CD8-positive, alpha-beta memory T cell (primary cell): Measurements from ENCODE around the gene DOCK3. TPM values are rescaled to one million over a fixed set of nuclear protein-coding genes. Genes with fewer than 3 reads are reported as not detected.

ENCODE experiments used
- CTCF ChIA-PET: fragments of 350-600 bp; sonication (Branson Sonifier 250); formaldehyde crosslinking; loops from one replicate; lab custom pipeline; 2021; ENCODE audit warnings: antibody characterized with exemption; lab: Charles Lee
- POLR2A ChIA-PET: fragments of 350-600 bp; sonication (Branson Sonifier 250); formaldehyde crosslinking; loops from one replicate; lab custom pipeline; 2021; ENCODE audit warnings: antibody characterized with exemption; lab: Charles Lee
- DNase-seq, 5 donors: peaks; one replicate each; pipeline versions ENCODE4 v3.0.0 to v3.0.0-alpha.2; 2020 to 2022; ENCODE audit warnings: mixed read lengths in 1 of 5
- H3K27ac ChIP-seq: one replicate; pipeline ENCODE4 v1.7.0; 2013; ENCODE audit warnings: low read depth, mild to moderate bottlenecking, low read length, moderate library complexity
- H3K27me3 ChIP-seq: 2 replicates; pipeline ENCODE4 v1.7.0; 2013; ENCODE audit warnings: low read length, mild to moderate bottlenecking; ENCODE audit not compliant: insufficient read depth, poor library complexity, severe bottlenecking
- H3K36me3 ChIP-seq: 2 replicates; pipeline ENCODE4 v1.7.0; 2013; ENCODE audit warnings: mild to moderate bottlenecking, low read length, moderate library complexity; ENCODE audit not compliant: insufficient read depth
- H3K4me1 ChIP-seq: 2 replicates; pipeline ENCODE4 v1.7.0; 2013; ENCODE audit warnings: mild to moderate bottlenecking, low read length, moderate library complexity; ENCODE audit not compliant: insufficient read depth
- H3K4me3 ChIP-seq: 2 replicates; pipeline ENCODE4 v1.7.0; 2013; ENCODE audit warnings: mild to moderate bottlenecking, low read length
- H3K9me3 ChIP-seq: 2 replicates; pipeline ENCODE4 v1.7.0; 2013; ENCODE audit warnings: mild to moderate bottlenecking, low read length
- H3K27ac Mint-ChIP-seq, 8 donors: one replicate each; pipeline ENCODE4 v1.8.0; 2020 to 2021; ENCODE audit warnings: mixed read lengths in 8 of 8, mild to moderate bottlenecking in 6 of 8, inconsistent platforms in 3 of 8, moderate library complexity in 3 of 8
- H3K27me3 Mint-ChIP-seq, 2 donors: one replicate each; pipeline ENCODE4 v1.8.0; 2020 to 2021; ENCODE audit warnings: mixed read lengths in 2 of 2, mild to moderate bottlenecking in 1 of 2, moderate library complexity in 1 of 2
- H3K36me3 Mint-ChIP-seq, 3 donors: one replicate each; pipeline ENCODE4 v1.8.0; 2020 to 2021; ENCODE audit warnings: mixed read lengths in 3 of 3, inconsistent platforms in 1 of 3, mild to moderate bottlenecking in 1 of 3
- H3K4me1 Mint-ChIP-seq, 3 donors: one replicate each; pipeline ENCODE4 v1.8.0; 2020 to 2021; ENCODE audit warnings: mixed read lengths in 3 of 3, inconsistent platforms in 1 of 3, mild to moderate bottlenecking in 1 of 3
- H3K4me3 Mint-ChIP-seq, 7 donors: one replicate each; pipeline ENCODE4 v1.8.0; 2020 to 2021; ENCODE audit warnings: mixed read lengths in 7 of 7, mild to moderate bottlenecking in 6 of 7, moderate library complexity in 4 of 7, inconsistent platforms in 2 of 7
- H3K9me3 Mint-ChIP-seq, 5 donors: one replicate each; pipeline ENCODE4 v1.8.0; 2020 to 2022; ENCODE audit warnings: mixed read lengths in 5 of 5, mild to moderate bottlenecking in 3 of 5, moderate library complexity in 2 of 5, inconsistent platforms in 1 of 5
- polyA plus RNA-seq: library from polyadenylated mRNA; unstranded; fragments of 300-500 nt; fragmentation: Illumina TruSeq; gene quantifications from one replicate; pipeline ENCODE4 v1.2.3, GENCODE V29; 2021
- total RNA-seq, 2 experiments: library from RNA; stranded (reverse); gene quantifications; one replicate each; pipeline ENCODE4 v1.2.3, GENCODE V29; 2021

The DOCK3 gene
- total and polyA plus RNA-seq, 3 experiments from 2014 or later = 0.16 to 2.1 (median 2.0) TPM

GRCh38 chr3:51337666-51338065 is 662.9 kb downstream of the DOCK3 start:
- no peak overlapping the region for H3K27ac ChIP-seq
- H3K27me3 Mint-ChIP-seq = no peaks in the 10 kb centered on the region
- H3K27me3 ChIP-seq = no peaks in the 10 kb centered on the region
- CTCF ChIA-PET = no interaction called here
- DNase-seq = no peak
- H3K9me3 Mint-ChIP-seq = no peaks in the 10 kb centered on the region
- no peaks in the 10 kb centered on the region for H3K4me1 Mint-ChIP-seq
- no peaks in the 10 kb centered on the region for H3K36me3 ChIP-seq
- no peak overlapping the region for H3K4me3 ChIP-seq
- H3K36me3 Mint-ChIP-seq = peaks cover 0 to 7% (median 2%) of the 10 kb centered on the region in 3 donors
- no peaks in the 10 kb centered on the region for H3K9me3 ChIP-seq
- H3K4me1 ChIP-seq = no peaks in the 10 kb centered on the region
- no peak overlapping the region for H3K27ac Mint-ChIP-seq
- no peak overlapping the region for H3K4me3 Mint-ChIP-seq
- POLR2A ChIA-PET = no interaction called here

- peaks cover 0 to 2% (median 0%) of the 10 kb centered on the region in 3 donors for H3K36me3 Mint-ChIP-seq
- H3K4me1 Mint-ChIP-seq = no peaks in the 10 kb centered on the region
- Histone ChIP-seq H3K27me3 (no peaks in the 10 kb centered on the region), H3K36me3 (no peaks in the 10 kb centered on the region), H3K27ac (no peak overlapping the region), H3K4me1 (no peaks in the 10 kb centered on the region), H3K9me3 (no peaks in the 10 kb centered on the region), H3K4me3 (no peak overlapping the region)
- ChIA-PET CTCF (no interaction called here), POLR2A (no interaction called here)
- no peak overlapping the region for H3K4me3 Mint-ChIP-seq
- H3K27ac Mint-ChIP-seq = no peak overlapping the region
- H3K27me3 Mint-ChIP-seq = no peaks in the 10 kb centered on the region
- H3K9me3 Mint-ChIP-seq = no peaks in the 10 kb centered on the region
- DNase-seq = no peak
Observed at GRCh38 chr3:51338632-51339031, 663.9 kb downstream of the DOCK3 start.

- H3K4me1 Mint-ChIP-seq = no peaks in the 10 kb centered on the region
Observed at GRCh38 chr3:51340013-51340829, 665.5 kb downstream of the DOCK3 start.

GRCh38 chr3:51340989-51341636 is 666.4 kb downstream of the DOCK3 start:
- CTCF ChIA-PET = no interaction called here
- H3K27ac Mint-ChIP-seq = no peak overlapping the region

More at GRCh38 chr3:51340013-51340829, 665.5 kb downstream of the DOCK3 start:
- no peak overlapping the region for H3K27ac ChIP-seq
- no peaks in the 10 kb centered on the region for H3K9me3 ChIP-seq
- ChIA-PET POLR2A (interaction anchor here (0.5 kb wide), 1 partner anchor 750 kb away, joined by 3 read pairs; no protein-coding TSS in a partner anchor), CTCF (no interaction called here)
- no peaks in the 10 kb centered on the region for H3K9me3 Mint-ChIP-seq
- H3K4me3 ChIP-seq = no peak overlapping the region
- peaks cover 0 to 4% of the 10 kb centered on the region in 2 donors for H3K27me3 Mint-ChIP-seq
- H3K36me3 ChIP-seq = no peaks in the 10 kb centered on the region
- H3K4me3 Mint-ChIP-seq = no peak overlapping the region
- DNase-seq = no peak
- H3K36me3 Mint-ChIP-seq = peaks cover 0 to 1% (median 0%) of the 10 kb centered on the region in 3 donors
- H3K4me1 ChIP-seq = no peaks in the 10 kb centered on the region
- H3K27me3 ChIP-seq = no peaks in the 10 kb centered on the region
- no peak overlapping the region for H3K27ac Mint-ChIP-seq

GRCh38 chr3:51343918-51344687 is 669.4 kb downstream of the DOCK3 start:
- H3K9me3 Mint-ChIP-seq = no peaks in the 10 kb centered on the region
- peaks cover 1 to 4% of the 10 kb centered on the region in 2 donors for H3K27me3 Mint-ChIP-seq
- H3K36me3 Mint-ChIP-seq = peaks cover 0 to under 1% (median 0%) of the 10 kb centered on the region in 3 donors
- Histone ChIP-seq H3K4me3 (no peak overlapping the region), H3K4me1 (no peaks in the 10 kb centered on the region), H3K27ac (no peak overlapping the region), H3K36me3 (no peaks in the 10 kb centered on the region), H3K27me3 (no peaks in the 10 kb centered on the region), H3K9me3 (no peaks in the 10 kb centered on the region)
- ChIA-PET CTCF (interaction anchor here (1.5 kb wide), 1 partner anchor 9 kb away, joined by 3 read pairs; no protein-coding TSS in a partner anchor), POLR2A (no interaction called here)
- H3K27ac Mint-ChIP-seq = peak overlapping the region in 2 of 8 donors; percentile 38 to 74
- no peak overlapping the region for H3K4me3 Mint-ChIP-seq
- H3K4me1 Mint-ChIP-seq = no peaks in the 10 kb centered on the region
- no peak for DNase-seq

More at GRCh38 chr3:51340989-51341636, 666.4 kb downstream of the DOCK3 start:
- DNase-seq = no peak
- H3K36me3 Mint-ChIP-seq = no peaks in the 10 kb centered on the region
- Histone ChIP-seq H3K9me3 (no peaks in the 10 kb centered on the region), H3K27ac (no peak overlapping the region), H3K27me3 (no peaks in the 10 kb centered on the region), H3K4me1 (no peaks in the 10 kb centered on the region), H3K36me3 (no peaks in the 10 kb centered on the region), H3K4me3 (no peak overlapping the region)
- no peaks in the 10 kb centered on the region for H3K4me1 Mint-ChIP-seq
- H3K4me3 Mint-ChIP-seq = no peak overlapping the region
- no peaks in the 10 kb centered on the region for H3K9me3 Mint-ChIP-seq
- peaks cover 0 to 4% of the 10 kb centered on the region in 2 donors for H3K27me3 Mint-ChIP-seq
- POLR2A ChIA-PET = no interaction called here

- peaks cover 0 to 12% (median 5%) of the 10 kb centered on the region in 3 donors for H3K36me3 Mint-ChIP-seq
- H3K27me3 Mint-ChIP-seq = peaks cover 13 to 14% of the 10 kb centered on the region in 2 donors
- H3K27me3 ChIP-seq = no peaks in the 10 kb centered on the region
- no peaks in the 10 kb centered on the region for H3K9me3 ChIP-seq
- H3K4me3 ChIP-seq = no peak overlapping the region
- no peak overlapping the region for H3K27ac ChIP-seq
- POLR2A ChIA-PET = no interaction called here
- H3K4me3 Mint-ChIP-seq = no peak overlapping the region
- no peak for DNase-seq
- no peaks in the 10 kb centered on the region for H3K4me1 Mint-ChIP-seq
- no peaks in the 10 kb centered on the region for H3K36me3 ChIP-seq
- CTCF ChIA-PET = no interaction called here
- H3K9me3 Mint-ChIP-seq = no peaks in the 10 kb centered on the region
- H3K27ac Mint-ChIP-seq = no peak overlapping the region
- H3K4me1 ChIP-seq = no peaks in the 10 kb centered on the region
Observed at GRCh38 chr3:51350751-51351150, 676.0 kb downstream of the DOCK3 start.

- Histone ChIP-seq H3K4me3 (no peak overlapping the region), H3K27me3 (no peaks in the 10 kb centered on the region), H3K9me3 (no peaks in the 10 kb centered on the region), H3K27ac (no peak overlapping the region), H3K4me1 (no peaks in the 10 kb centered on the region), H3K36me3 (no peaks in the 10 kb centered on the region)
- POLR2A ChIA-PET = no interaction called here
- H3K36me3 Mint-ChIP-seq = peaks cover 0 to 12% (median 5%) of the 10 kb centered on the region in 3 donors
- no peaks in the 10 kb centered on the region for H3K4me1 Mint-ChIP-seq
- no peak overlapping the region for H3K27ac Mint-ChIP-seq
- CTCF ChIA-PET = no interaction called here
- H3K4me3 Mint-ChIP-seq = no peak overlapping the region
- H3K27me3 Mint-ChIP-seq = peaks cover 11 to 14% of the 10 kb centered on the region in 2 donors
- no peak for DNase-seq
- no peaks in the 10 kb centered on the region for H3K9me3 Mint-ChIP-seq
Observed at GRCh38 chr3:51353131-51353530, 678.4 kb downstream of the DOCK3 start.
